Measurements from ENCODE around the gene PGAM5. TPM values are rescaled to one million over a fixed set of nuclear protein-coding genes. Genes with fewer than 3 reads are reported as not detected.

Gene PGAM5
- 10 to 100 TPM; 33.3 to 85.6 TPM for total RNA-seq

GRCh38 chr12:132710405-132711079 lies at the start of gene PGAM5:
PGAM5 (plus strand) TSS chr12:132710842; CDS start chr12:132710877, 35 bp downstream.
- Histone ChIP-seq H3K9ac (ENCODE audit: low read depth in 2 of 2, low read length in 2 of 2) (peak within 1 kb of the TSS; percentile 91 to 98), H3K36me3 (no peaks in the 10 kb centered on the region), H3K4me3 (peak within 1 kb of the TSS; percentile 95), H3K4me1 (no peaks in the 10 kb centered on the region), H3K27ac (peak within 1 kb of the TSS; percentile 85), H3K9me3 (no peaks in the 10 kb centered on the region), H3K27me3 (no peaks in the 10 kb centered on the region)
- DNase-seq = peak; percentile 88
- intact Hi-C loops (cut with DNase I) = no loop called here
- TF ChIP-seq CTCF (IDR thresholded peaks at IDR 0.05) = no peak

- no peaks in the 10 kb centered on the region for H3K9me3 ChIP-seq
- no peak overlapping the region for H3K9ac ChIP-seq (ENCODE audit: low read depth in 2 of 2, low read length in 2 of 2)
- no peak for TF ChIP-seq CTCF (IDR thresholded peaks at IDR 0.05)
- H3K4me3 ChIP-seq = no peak overlapping the region
- H3K4me1 ChIP-seq = no peaks in the 10 kb centered on the region
- no peaks in the 10 kb centered on the region for H3K27me3 ChIP-seq
- H3K27ac ChIP-seq = no peak overlapping the region
- no peak for DNase-seq
- intact Hi-C loops (cut with DNase I) = no loop called here
- no peaks in the 10 kb centered on the region for H3K36me3 ChIP-seq
Measured at GRCh38 chr12:132660996-132661395, 49.6 kb upstream of the PGAM5 start.

GRCh38 chr12:132661972-132662371 lies 48.7 kb upstream of the PGAM5 start:
- no peak for DNase-seq

GRCh38 chr12:132662901-132663755 lies 47.5 kb upstream of the PGAM5 start:
- Histone ChIP-seq H3K27ac (no peak overlapping the region), H3K36me3 (peaks cover 4% of the 10 kb centered on the region), H3K4me3 (no peak overlapping the region), H3K4me1 (no peaks in the 10 kb centered on the region), H3K27me3 (no peaks in the 10 kb centered on the region), H3K9me3 (no peaks in the 10 kb centered on the region), H3K9ac (ENCODE audit: low read depth in 2 of 2, low read length in 2 of 2) (no peak overlapping the region)
- intact Hi-C loops (cut with DNase I) = no loop called here
- no peak for TF ChIP-seq CTCF (IDR thresholded peaks at IDR 0.05)
- no peak for DNase-seq

More at GRCh38 chr12:132661972-132662371, 48.7 kb upstream of the PGAM5 start:
- TF ChIP-seq CTCF (IDR thresholded peaks at IDR 0.05) = no peak
- no peaks in the 10 kb centered on the region for H3K9me3 ChIP-seq
- no peak overlapping the region for H3K27ac ChIP-seq
- intact Hi-C loops (cut with DNase I) = no loop called here
- H3K27me3 ChIP-seq = no peaks in the 10 kb centered on the region
- H3K36me3 ChIP-seq = no peaks in the 10 kb centered on the region
- no peak overlapping the region for H3K4me3 ChIP-seq
- H3K9ac ChIP-seq (ENCODE audit: low read depth in 2 of 2, low read length in 2 of 2) = no peak overlapping the region
- H3K4me1 ChIP-seq = no peaks in the 10 kb centered on the region

GRCh38 chr12:132664206-132665148 lies 46.2 kb upstream of the PGAM5 start:
- Histone ChIP-seq H3K27ac (no peak overlapping the region), H3K4me3 (no peak overlapping the region), H3K4me1 (no peaks in the 10 kb centered on the region), H3K36me3 (peaks cover 4% of the 10 kb centered on the region), H3K9ac (ENCODE audit: low read depth in 2 of 2, low read length in 2 of 2) (no peak overlapping the region), H3K27me3 (no peaks in the 10 kb centered on the region), H3K9me3 (no peaks in the 10 kb centered on the region)
- intact Hi-C loops (cut with DNase I) = no loop called here
- TF ChIP-seq CTCF (IDR thresholded peaks at IDR 0.05) = no peak
- no peak for DNase-seq
